ENCODE measurements around the gene NTNG2. TPM values are rescaled to one million over a fixed set of nuclear protein-coding genes. Genes with fewer than 3 reads are reported as not detected.

The NTNG2 gene
- total and polyA plus RNA-seq, 12 donors = 0.37 to 21.6 (median 4.7) TPM

DNA sequence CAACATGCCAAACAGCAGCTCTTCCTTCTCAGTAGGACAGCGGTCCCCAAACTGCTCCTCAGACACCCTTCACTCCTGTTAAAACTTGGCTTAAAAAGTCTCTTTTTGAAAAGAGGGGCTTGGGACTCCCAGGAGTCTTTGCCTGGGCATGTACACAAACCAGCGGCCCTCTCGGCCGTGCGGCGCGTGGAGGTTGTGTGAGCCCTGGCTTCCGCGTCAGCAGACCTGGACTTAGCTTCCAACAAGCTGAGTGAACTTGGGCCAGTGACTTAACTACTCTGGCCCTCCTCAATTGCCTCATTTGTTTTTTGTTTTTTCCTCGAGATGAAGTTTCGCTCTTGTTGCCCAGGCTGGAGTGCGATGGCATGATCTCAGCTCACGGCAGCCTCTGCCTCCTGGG is 15.3 kb upstream of the NTNG2 start:
- no peak overlapping the region for H3K4me3 ChIP-seq
- H3K27me3 ChIP-seq = peaks cover 17% of the 10 kb centered on the region
- H3K36me3 ChIP-seq (replicated peaks in 1 of 2) = no peaks in the 10 kb centered on the region
- TF ChIP-seq CTCF (IDR thresholded peaks at IDR 0.05) = no peak
- TF ChIP-seq POLR2A (IDR thresholded peaks at IDR 0.05) = no peak
- H3K4me1 ChIP-seq (replicated peaks in 1 of 2) = no peaks in the 10 kb centered on the region
- no peaks in the 10 kb centered on the region for H3K9me3 ChIP-seq (replicated peaks in 1 of 3)
- intact Hi-C loops (cut with DNase I) = no loop called here
- no peak overlapping the region for H3K27ac ChIP-seq
- 91 to 95% (median 93%) methylated on average over 13 of the region's 13 CpGs for WGBS, 4 donors
- DNase-seq = no peak

- TF ChIP-seq CTCF (IDR thresholded peaks at IDR 0.05) = no peak
- TF ChIP-seq POLR2A (IDR thresholded peaks at IDR 0.05) = no peak
- no peak overlapping the region for H3K27ac ChIP-seq
These were observed 14.5 kb upstream of the NTNG2 start for GRCh38 chr9:132147331-132147730.

DNA sequence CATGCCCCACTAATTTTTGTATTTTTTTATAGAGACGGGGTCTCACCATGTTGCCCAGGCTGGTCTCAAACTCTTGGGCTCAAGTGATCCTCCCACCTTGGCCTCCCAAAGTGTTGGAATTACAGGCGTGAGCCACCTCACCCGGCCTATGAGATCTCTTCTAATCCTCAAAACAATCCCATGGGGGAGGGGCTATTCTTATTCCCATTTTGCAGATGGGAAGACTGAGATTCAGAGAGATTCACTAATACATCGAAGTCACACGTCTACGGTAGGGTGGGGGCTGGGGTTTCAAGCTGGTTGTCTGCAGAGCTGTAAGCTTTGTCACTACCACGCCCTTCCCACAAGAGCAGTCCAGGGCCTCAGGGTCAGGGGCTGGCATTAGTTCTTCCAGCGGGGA is 14.0 kb upstream of the NTNG2 start:
- no peak overlapping the region for H3K27ac ChIP-seq
- intact Hi-C loops (cut with DNase I) = no loop called here
- no peaks in the 10 kb centered on the region for H3K4me1 ChIP-seq (replicated peaks in 1 of 2)
- H3K36me3 ChIP-seq (replicated peaks in 1 of 2) = no peaks in the 10 kb centered on the region
- no peak for DNase-seq
- WGBS, 4 donors = 79 to 88% (median 85%) methylated on average over 7 to 8 of the region's 8 CpGs
- TF ChIP-seq CTCF (IDR thresholded peaks at IDR 0.05) (no peak), POLR2A (IDR thresholded peaks at IDR 0.05) (no peak)
- H3K4me3 ChIP-seq = no peak overlapping the region
- peaks cover 17% of the 10 kb centered on the region for H3K27me3 ChIP-seq
- H3K9me3 ChIP-seq (replicated peaks in 1 of 3) = no peaks in the 10 kb centered on the region

More at GRCh38 chr9:132147331-132147730, 14.5 kb upstream of the NTNG2 start:
- intact Hi-C loops (cut with DNase I) = no loop called here
- Histone ChIP-seq H3K4me1 (replicated peaks in 1 of 2) (no peaks in the 10 kb centered on the region), H3K9me3 (replicated peaks in 1 of 3) (no peaks in the 10 kb centered on the region), H3K36me3 (replicated peaks in 1 of 2) (no peaks in the 10 kb centered on the region), H3K27me3 (peaks cover 17% of the 10 kb centered on the region), H3K4me3 (no peak overlapping the region)
- WGBS, 4 donors = 73 to 84% (median 78%) methylated on average over 4 of the region's 4 CpGs
- no peak for DNase-seq

DNA sequence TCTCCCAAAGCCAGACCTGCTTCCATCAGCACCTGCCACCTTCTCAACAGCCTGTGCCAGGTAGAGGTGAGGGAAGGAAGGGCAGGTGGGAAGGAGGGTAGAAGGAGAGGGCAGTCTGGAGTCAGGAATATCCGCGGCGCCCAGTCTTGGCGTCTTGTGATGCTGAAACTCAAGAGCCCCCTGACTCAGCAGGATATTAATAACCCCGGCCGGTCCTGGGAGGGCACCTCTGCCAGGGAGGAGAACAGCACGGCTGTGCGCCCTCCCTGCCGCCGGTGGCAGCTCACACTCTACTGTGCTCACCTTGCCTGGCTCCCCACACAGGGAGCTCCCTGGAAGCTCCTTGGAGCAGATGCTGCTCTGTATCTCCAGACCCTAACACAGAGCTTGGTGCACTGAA is 11.6 kb upstream of the NTNG2 start:
- intact Hi-C loops (cut with DNase I) = no loop called here
- peaks cover 17% of the 10 kb centered on the region for H3K27me3 ChIP-seq

More for the DNA sequence above, 11.6 kb upstream of the NTNG2 start:
- Histone ChIP-seq H3K9me3 (replicated peaks in 1 of 3) (no peaks in the 10 kb centered on the region), H3K27ac (no peak overlapping the region), H3K36me3 (replicated peaks in 1 of 2) (no peaks in the 10 kb centered on the region), H3K4me3 (no peak overlapping the region), H3K4me1 (replicated peaks in 1 of 2) (no peaks in the 10 kb centered on the region)
- DNase-seq = no peak
- TF ChIP-seq POLR2A (IDR thresholded peaks at IDR 0.05) (no peak), CTCF (IDR thresholded peaks at IDR 0.05) (no peak)
- whole genome bisulfite sequencing, 4 donors = 67 to 75% (median 70%) methylated on average over 9 to 10 of the region's 10 CpGs

All from adrenal gland (tissue), 12 donors.